GM18870 (cell line): Measurements from ENCODE around the gene ATG5.
"Not testable (repeated sequence)": the region's sequence is repeated elsewhere in the genome, so short reads cannot be mapped to it uniquely, and the experiment has no call there.

ENCODE experiments used
- ATAC-seq: cut with Tn5 transposase; IDR thresholded peaks from one replicate; pipeline ENCODE4 v1.9.1; 2021; ENCODE audit warnings: moderate library complexity; ENCODE audit not compliant: unreplicated experiment

ATG5 gene

DNA sequence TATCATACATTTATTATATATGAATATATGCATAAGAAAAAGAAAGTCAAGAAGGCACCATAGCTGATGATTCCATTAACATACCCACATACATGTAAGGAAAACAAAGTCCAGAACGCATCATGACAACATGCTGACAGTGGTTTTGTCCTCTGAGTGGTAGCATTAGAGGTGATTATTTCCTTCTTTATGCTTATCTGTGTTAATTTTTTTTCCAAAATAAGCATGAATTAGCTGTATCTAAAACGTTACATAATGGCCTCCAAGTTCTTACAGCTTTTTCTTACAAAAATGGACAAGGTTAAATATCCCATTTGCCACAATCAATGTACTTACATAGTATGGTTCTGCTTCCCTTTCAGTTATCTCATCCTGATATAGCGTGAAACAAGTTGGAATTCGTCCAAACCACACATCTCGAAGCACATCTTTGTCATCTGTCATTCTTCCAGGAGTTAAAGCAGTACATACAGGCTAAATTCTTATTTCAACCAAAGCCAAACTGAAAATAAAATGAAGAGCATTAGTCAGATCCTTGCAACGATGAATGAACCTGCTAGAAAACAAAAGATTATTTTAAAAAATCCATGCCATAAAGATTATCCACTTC, 9.7 kb downstream of the ATG5 start:
- ATAC-seq, result no peak

DNA sequence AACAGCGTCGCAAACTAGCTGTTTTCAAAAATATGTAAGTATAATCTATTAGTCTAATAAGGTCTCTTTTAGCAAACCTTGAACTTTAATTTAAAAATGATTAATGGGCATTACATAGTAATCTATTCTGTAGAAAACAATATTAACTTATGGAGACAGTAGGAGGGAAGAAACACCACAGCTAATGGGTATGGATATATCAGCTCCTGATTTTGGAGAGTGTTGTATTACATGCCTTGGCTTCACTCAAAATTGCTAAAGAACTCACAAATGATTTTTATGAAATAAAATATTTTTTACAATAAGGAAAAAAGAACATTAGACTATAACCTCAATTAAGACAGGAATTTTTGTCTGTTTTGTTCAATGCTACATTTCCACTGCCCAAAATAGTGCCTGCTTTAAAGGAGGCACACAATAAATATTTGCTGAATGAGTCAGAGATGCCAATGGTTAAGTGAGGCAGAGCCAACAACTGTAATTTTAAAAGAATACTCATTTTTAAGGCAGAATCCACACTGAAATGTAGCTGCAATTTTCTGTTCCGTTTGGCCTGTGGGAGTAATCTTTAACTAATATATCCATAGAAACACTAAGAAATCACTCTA, 15.7 kb downstream of the ATG5 start:
- no peak for ATAC-seq

DNA sequence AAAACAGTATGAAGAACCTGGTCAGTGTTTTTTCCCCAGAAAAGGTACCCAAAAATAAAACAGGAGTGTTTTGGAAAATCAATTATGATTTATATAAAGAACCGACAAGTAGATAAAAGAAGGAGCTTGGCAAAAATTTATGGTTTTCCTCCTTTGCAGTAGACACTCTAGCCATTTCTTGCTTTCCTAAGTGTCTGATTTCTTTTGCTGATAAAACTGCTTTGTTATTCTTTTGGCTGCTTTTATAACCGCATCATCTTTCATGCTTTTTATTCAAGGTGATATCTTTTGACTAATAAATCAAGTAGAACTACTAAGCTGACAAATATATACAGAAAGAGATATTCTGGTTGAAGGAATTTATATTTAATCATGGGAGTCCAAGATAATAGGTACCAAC, 16.6 kb downstream of the ATG5 start:
- ATAC-seq, result no peak

DNA sequence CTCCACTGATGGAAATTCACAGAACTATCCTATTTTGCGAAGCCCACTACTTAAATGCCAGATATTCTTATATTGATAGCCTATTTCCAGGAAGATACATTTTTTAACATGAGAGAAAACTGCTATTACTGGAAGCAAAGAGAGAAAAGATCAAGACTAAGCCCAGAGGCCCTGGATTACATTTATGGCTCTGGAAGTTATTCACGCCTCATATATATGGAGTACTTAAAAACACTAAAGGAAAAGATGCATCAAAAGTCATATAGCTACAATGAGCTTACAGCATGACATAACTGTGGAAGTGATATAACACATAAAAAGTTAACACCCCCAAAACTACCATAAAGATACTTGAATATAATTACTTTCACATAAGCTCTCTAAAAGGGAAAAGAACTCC, 19.8 kb downstream of the ATG5 start:
- no peak for ATAC-seq

DNA sequence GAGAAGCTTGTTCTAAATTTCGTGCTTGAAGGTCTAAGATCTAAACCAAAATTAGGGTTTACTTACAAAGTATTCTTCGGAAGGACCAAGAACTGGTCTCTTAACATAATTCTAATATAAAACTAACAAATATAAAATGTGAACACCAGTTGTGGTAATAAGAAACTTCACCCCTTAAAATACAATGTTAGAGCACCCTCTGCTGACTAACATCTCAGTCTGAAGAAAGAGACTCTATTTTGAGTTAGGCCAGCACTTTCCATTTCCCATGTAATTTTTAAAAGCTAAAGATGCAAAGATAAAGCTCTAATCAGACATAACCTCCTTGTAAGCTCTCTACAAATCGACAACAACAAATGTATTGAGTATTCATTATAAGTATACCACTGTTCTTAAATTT, 24.6 kb downstream of the ATG5 start:
- ATAC-seq, result no peak

DNA sequence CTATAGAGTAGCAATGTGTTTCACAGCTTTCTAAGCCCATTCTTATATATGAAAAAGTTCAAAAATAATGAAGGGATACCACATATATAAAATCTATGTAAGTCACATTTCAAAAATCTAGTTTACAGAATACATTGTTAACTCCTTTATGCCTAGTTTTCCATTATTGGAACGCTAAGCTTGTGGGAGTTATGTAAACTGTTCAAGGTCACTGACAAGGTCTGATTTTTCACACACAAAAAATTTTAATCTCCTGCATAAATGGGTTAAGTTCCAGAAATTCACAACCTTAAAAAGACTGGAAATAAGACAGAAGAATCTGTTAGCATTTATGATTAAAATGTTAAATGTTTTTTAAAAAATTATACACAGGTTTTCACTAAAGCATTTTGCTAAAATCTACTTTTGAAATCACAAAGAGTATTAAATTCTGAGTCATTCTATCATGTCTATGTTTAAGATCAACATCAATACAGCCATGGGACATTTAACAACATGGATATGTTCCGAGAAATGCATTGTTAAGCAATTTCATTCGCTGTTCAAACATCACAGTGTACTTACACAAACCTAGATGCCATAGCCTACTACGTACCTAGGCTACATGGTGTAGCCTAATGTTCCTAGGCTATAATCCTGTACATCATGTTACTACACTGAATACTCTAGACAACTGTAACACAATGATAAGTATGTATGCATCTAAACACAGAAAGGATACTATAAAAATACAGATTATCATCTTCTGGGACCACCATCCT, 25.4 kb downstream of the ATG5 start:
- no peak for ATAC-seq

DNA sequence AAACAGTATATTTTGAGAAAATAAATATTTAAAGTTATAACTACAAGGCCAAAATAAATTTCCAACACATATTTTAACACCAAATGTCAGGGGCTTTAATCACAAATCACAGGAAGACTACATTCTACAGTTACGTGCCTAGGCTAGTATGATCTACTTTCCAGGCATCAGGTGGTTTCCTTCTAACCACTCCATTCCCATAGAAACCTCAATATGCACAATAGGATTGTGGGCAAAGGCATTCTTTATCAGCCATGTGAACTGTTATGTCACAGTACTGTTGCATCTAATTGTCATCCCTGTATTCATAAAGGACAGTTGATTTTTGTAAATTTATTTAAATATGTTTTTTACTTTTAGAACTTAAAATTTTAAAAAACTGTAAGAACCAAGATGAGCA, 32.4 kb downstream of the ATG5 start:
- ATAC-seq, result no peak

DNA sequence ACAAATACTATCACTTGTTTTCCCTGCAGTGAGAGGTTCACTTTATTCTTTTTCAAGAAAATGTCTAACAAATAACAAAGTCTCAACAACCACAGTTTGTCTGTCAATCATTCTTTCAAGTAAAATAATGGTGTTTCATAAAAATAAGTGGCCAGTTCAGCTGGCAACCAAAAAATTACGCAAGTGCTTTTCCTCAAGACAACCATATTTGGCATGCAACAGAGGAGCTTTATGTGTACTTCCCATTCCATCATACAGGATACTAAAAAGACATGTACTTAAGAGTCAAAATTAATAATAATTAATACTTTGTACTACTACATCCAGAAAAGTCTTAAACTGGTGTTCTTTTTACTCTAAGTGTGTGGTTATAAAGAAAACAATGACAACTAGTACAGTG, 34.6 kb downstream of the ATG5 start:
- no peak for ATAC-seq

DNA sequence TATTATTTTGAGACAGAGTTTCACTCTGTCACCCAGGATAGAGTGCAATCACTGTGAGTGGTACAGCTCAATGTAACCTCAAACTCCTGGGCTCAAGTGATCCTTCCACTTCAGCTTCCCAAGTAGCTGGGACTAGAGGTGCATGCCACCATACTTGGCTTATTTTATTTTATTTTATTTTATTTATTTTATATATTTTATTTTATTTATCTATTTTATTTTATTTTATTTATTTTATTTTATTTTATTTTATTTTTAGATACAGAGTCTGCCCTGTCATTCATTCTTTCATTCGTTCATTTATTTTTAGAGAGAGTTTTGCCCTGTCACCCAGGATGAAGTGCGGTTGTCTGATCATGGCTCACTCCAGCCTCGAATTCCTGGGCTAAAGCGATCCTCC, 35.5 kb downstream of the ATG5 start:
- ATAC-seq, result no peak

DNA sequence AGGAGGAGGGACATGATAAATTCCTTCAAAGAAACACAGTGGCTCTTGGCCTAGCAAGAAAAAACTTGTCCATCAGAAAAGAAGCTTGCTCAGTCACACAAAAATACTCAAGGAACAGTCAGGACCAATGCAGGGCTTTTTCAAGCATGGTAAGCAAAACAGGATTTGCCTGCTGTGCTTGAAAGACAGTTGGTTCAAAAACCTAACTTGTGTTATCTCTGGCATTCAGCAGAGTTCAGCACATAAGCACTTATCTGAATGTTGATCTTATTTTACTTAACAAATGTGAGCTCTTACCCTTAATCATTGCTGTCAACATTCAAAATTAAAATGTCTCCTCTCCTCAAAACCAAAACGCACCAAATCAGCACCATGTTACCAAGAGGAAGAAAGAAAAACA, 38.3 kb downstream of the ATG5 start:
- ATAC-seq, result no peak

DNA sequence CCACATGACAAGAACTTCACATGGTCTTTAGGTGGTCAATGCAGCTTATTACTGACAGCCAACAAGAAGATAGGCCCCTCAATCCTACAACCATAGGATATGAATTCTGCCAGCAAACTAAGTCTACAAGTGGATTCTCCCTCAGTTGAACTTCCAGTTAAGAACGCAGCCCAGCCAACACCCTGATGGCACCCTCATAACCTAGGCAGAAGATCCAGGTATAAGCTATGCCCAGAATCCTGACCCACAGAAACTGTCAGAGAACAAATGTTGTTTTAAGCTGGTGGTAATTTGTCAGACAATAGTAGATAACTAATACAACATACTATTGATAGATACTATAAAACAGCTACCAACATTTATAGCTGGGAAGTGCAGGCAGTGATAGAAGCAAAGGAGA, 38.8 kb downstream of the ATG5 start:
- ATAC-seq, result no peak

DNA sequence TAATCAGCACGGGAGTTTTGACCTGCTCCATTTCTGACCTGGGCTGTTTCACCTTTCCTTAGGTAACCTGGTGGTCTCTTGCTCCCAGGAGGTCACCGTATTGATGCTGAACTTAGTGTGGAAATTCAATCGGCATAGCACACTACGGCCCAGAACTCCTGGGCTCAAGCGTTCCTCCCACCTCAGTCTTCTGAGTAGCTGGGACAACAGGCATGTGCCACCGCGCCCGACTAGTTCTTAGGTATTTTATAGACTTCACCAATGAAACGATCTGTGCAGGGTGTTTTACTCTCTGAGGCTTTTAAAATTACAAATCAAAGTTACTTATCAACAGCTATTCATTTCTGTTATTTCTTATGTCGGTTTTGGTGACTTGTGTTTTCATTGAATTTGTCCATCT, 42.1 kb downstream of the ATG5 start:
- no peak for ATAC-seq

DNA sequence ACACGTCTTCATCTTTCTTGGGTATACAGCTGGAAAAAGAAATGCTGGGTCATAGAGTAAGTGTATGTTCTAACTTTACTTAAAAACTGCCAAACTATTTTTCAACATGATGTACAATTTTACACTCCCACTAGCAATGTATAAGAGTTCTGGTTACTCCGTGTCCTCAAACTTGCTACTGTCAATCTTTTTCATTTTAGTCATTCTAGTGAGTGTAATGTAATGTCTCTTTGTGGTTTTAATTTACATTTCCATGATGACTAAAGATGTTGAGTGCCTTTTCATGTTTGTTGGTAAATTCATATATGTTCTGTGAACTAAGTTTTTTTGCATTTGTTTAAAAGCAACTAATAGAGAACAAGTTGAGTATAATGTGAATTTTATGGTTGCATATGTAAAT, 43.9 kb downstream of the ATG5 start:
- no peak for ATAC-seq

DNA sequence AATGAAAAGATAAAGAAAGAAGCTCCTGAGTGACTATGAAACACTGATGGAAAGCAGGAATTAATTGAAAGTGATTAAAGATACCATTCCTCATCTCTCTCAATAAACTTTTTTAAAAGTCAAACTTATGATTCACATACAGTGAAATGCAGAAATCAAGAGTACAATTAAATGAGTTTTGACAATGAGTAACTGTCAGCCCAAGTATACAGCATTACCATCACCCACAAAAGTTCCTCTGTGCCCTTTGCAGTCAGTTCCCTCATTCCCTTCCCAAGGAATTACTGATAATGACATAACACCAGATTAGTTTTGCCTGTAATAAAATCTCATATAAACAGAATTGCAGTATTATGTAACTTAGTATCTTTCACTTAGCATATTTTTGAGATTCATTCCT, 44.5 kb downstream of the ATG5 start:
- no peak for ATAC-seq

DNA sequence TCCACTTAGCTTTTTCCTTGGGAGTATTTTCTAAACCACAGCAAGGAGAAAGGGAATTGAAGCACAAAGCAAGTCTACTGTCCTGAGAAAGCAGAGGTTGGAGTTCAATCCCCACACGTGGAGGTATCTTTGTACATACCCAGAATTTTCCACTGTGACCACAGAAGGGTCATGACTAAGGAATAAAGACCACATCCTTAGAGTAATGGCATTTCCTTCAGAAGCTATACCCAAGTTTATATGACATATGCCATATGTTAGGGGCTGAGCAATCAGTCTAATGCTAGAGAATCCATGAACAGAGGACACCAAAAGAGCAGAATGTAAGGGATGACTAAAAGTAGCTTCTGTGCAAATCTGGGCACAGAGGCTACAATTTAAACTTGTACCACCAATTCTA, 46.4 kb downstream of the ATG5 start:
- ATAC-seq, result no peak

DNA sequence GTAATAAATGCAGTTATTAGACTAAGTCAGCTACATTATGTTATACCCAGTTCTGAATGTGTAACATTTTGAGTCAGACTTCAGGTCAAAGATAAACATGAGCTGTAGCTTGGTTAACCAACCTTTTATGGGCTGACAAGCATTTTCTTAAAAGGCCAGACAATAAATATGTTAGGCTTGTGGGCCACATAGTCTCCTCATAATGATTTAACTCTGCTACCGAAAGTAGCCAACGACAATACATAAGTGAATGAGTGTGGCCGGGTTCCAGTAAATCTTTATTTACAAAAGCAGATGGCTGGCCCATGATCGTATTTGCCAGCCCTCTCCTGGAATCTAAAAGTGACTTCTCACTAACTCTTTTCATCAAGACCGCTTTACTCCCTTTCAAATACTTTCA, 49.9 kb downstream of the ATG5 start:
- ATAC-seq, result no peak

DNA sequence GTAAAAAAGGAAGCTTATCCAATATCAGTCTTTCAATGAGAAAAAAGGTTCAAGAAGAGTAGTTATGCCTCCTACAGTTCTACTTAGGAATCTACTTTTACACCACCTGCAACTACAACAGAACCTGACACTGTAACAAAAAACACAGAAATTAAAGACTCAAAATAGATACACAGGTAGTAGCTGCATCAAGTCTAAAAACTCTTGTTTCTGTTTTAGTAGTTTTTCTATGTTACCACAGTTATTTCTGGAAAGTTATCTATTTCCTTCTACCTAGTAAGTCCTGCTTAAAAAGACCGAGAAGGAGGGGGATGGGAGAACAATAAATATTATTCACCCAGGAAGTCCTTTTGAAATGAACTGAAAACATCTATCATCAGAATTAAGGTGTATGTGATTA, 52.5 kb downstream of the ATG5 start:
- peak; percentile 66 for ATAC-seq

DNA sequence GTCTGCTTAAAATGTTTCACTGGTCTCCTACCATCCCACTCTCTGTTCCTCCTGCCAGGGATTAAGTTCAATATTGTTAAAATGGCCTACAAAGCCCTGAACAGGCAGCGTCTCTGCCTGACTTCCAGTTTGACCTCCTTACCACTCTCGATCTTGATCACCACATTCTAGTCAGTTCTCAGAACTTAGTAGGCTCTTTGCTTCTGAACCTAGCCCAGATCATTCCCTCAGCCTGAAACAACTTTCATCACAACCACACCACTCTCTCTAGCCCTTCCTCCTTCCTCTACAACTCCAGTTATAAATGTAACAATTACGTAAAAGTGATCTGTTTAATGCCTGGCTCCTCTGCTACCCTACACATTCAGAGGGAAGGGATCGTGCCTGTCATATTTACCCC, 53.3 kb downstream of the ATG5 start:
- no peak for ATAC-seq

DNA sequence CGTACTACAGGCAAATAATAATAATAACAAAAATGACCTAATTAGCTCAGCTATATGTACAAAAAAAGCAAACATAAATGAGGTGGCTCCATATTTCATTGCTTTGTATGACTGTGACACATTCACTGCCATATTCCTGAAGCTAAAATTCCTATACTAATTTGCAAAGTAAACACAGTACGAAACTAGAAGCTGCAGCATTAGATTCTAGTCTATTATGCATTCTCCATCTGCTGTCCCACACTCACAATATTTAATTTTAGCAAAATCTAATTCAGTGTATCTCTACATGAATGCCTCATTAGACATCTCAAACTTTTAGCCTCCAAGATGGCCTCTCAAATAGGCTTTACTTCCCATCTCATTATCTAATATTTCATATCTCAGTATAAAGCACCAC, 55.1 kb downstream of the ATG5 start:
- no peak for ATAC-seq

DNA sequence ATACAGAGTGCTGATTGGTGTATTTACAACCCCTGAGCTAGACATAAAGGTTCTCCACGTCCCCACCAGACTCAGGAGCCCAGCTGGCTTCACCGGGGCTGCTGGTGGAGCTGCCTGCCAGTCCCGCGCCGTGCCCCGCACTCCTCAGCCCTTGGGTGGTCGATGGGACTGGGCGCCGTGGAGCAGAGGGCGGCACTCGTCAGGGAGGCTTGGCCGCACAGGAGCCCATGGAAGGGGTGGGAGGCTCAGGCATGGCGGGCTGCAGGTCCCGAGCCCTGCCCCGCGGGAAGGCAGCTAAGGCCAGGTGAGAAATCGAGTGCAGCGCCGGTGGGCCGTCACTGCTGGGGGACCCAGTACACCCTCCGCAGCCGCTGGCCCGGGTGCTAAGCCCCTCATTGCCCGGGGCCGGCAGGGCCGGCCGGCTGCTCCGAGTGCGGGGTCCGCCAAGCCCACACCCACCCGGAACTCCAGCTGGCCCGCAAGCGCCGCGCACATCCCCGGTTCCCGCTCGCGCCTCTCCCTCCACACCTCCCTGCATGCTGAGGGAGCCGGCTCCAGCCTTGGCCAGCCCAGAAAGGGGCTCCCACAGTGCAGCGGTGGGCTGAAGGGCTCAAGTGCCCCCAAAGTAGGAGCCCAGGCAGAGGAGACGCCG, 56.2 kb downstream of the ATG5 start:
- ATAC-seq, result not testable (repeated sequence)

DNA sequence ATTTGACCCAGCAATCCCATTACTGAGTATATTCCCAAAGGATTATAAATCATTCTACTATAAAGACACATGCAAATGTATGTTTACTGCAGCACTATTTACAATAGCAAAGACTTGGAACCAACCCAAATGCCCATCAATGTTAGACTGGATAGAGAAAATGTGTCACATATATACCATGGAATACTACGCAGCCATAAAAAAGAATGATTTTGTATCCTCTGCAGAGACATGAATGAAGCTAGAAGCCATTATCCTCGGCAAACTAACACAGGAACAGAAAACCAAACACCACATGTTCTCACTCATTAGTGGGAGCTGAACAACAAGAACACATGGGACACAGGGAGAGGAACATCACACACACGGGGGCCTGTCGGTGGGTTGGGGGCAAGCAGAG, 57.1 kb downstream of the ATG5 start:
- not testable (repeated sequence) for ATAC-seq

DNA sequence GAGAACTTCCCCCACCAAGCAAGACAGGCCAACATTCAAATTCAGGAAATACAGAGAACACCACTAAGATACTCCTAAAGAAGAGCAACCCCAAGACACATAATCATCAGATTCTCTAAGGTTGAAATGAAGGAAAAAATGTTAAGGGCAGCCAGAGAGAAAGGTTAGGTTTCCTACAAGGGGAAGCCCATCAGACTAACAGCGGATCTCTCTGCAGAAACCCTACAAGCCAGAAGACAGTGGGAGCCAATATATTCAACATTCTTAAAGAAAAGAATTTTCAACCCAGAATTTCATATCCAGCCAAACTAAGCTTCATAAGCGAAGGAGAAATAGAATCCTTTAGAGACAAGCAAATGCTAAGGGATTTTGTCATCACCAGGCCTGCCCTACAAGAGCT, 61.1 kb downstream of the ATG5 start:
- not testable (repeated sequence) for ATAC-seq
